NCI-H2171 (cell line): ENCODE data around the gene TMEM39B.
A peak's percentile ranks its signal among the peaks of the same experiment; 100 is the strongest.
"Not testable (repeated sequence)": the region's sequence is repeated elsewhere in the genome, so short reads cannot be mapped to it uniquely, and the experiment has no call there.

Experiments
- DNase-seq: peaks from one replicate; lab custom pipeline; 2025; lab: John Stamatoyannopoulos, UW

Gene TMEM39B

GRCh38 chr1:32072622-32073298 lies at the start of gene TMEM39B:
TMEM39B (plus strand) TSS chr1:32072939; CDS start chr1:32073048, 109 bp downstream.
- DNase-seq: peak; percentile 98

- DNase-seq: no peak
These were observed 49.4 kb upstream of the TMEM39B start for GRCh38 chr1:32023351-32023750.

GRCh38 chr1:32025515-32025914 lies 47.2 kb upstream of the TMEM39B start:
- no peak for DNase-seq

GRCh38 chr1:32028746-32029145 lies 44.0 kb upstream of the TMEM39B start:
- DNase-seq: no peak

GRCh38 chr1:32031578-32032274 lies 41.0 kb upstream of the TMEM39B start:
- no peak for DNase-seq

GRCh38 chr1:32032275-32032615 lies 40.5 kb upstream of the TMEM39B start:
- no peak for DNase-seq

GRCh38 chr1:32035119-32035518 lies 37.6 kb upstream of the TMEM39B start:
- no peak for DNase-seq

- DNase-seq: no peak
These were observed 32.0 kb upstream of the TMEM39B start for GRCh38 chr1:32040711-32041110.

GRCh38 chr1:32042330-32042729 lies 30.4 kb upstream of the TMEM39B start:
- DNase-seq: no peak

- no peak for DNase-seq
These were observed 28.5 kb upstream of the TMEM39B start for GRCh38 chr1:32044234-32044633.

- no peak for DNase-seq
These were observed 27.0 kb upstream of the TMEM39B start for GRCh38 chr1:32045772-32046171.

- DNase-seq: no peak
These were observed 25.0 kb upstream of the TMEM39B start for GRCh38 chr1:32047701-32048100.

GRCh38 chr1:32048440-32048839 lies 24.3 kb upstream of the TMEM39B start:
- no peak for DNase-seq

- no peak for DNase-seq
These were observed 21.0 kb upstream of the TMEM39B start for GRCh38 chr1:32051706-32052105.

GRCh38 chr1:32052887-32053286 lies 19.9 kb upstream of the TMEM39B start:
- DNase-seq: no peak

GRCh38 chr1:32055416-32055815 lies 17.3 kb upstream of the TMEM39B start:
- no peak for DNase-seq

- no peak for DNase-seq
These were observed 16.1 kb upstream of the TMEM39B start for GRCh38 chr1:32056598-32056997.

- DNase-seq: no peak
These were observed 11.8 kb upstream of the TMEM39B start for GRCh38 chr1:32060914-32061313.

- no peak for DNase-seq
These were observed 9.9 kb upstream of the TMEM39B start for GRCh38 chr1:32062867-32063230.

- DNase-seq: peak; percentile 73
These were observed 9.5 kb upstream of the TMEM39B start for GRCh38 chr1:32063261-32063681.

GRCh38 chr1:32065613-32066488 lies 6.9 kb upstream of the TMEM39B start:
- not testable (repeated sequence) for DNase-seq

GRCh38 chr1:32066489-32066873 lies 6.3 kb upstream of the TMEM39B start:
- DNase-seq: peak; percentile 23
